GM12892 (cell line): Measurements from ENCODE around the gene PACSIN2.
A peak's percentile ranks its signal among the peaks of the same experiment; 100 is the strongest.
"Not testable (repeated sequence)": the region's sequence is repeated elsewhere in the genome, so short reads cannot be mapped to it uniquely, and the experiment has no call there.

Experiments
- DNase-seq: peaks from one replicate; pipeline ENCODE4 v3.0.0; 2011; ENCODE audit not compliant: insufficient read length
- FAIRE-seq: peaks from 2 replicates; lab custom pipeline; 2011; peaks lifted over from hg19 to GRCh38; lab: Jason Lieb, UNC
- POLR2A ChIP-seq: IDR thresholded peaks from 2 replicates; pipeline ENCODE4 v1.6.1; 2011; ENCODE audit warnings: low read depth, low read length, control low read depth
- POLR2AphosphoS5 ChIP-seq: IDR thresholded peaks from 2 replicates; pipeline ENCODE4 v1.6.1; 2011; ENCODE audit warnings: low read depth, low read length, control low read depth
- TAF1 ChIP-seq: IDR thresholded peaks from 2 replicates; pipeline ENCODE4 v1.6.1; 2011; ENCODE audit warnings: low read depth, mild to moderate bottlenecking, control low read depth, low read length, borderline replicate concordance

Gene PACSIN2

GRCh38 chr22:42958937-42959336 is 56.0 kb downstream of the PACSIN2 start:
- DNase-seq (no peak), FAIRE-seq (no peak)
- TF ChIP-seq POLR2A (no peak), POLR2AphosphoS5 (no peak), TAF1 (no peak)

GRCh38 chr22:42957958-42958357 is 57.0 kb downstream of the PACSIN2 start:
- no peak for FAIRE-seq
- TF ChIP-seq POLR2A (no peak), POLR2AphosphoS5 (no peak), TAF1 (no peak)
- no peak for DNase-seq

GRCh38 chr22:42957544-42957943 is 57.4 kb downstream of the PACSIN2 start:
- no peak for FAIRE-seq
- TF ChIP-seq POLR2A: no peak
- no peak for TF ChIP-seq POLR2AphosphoS5
- DNase-seq: no peak

GRCh38 chr22:42955848-42956247 is 59.1 kb downstream of the PACSIN2 start:
- DNase-seq (no peak), FAIRE-seq (no peak)
- no peak for TF ChIP-seq POLR2AphosphoS5
- no peak for TF ChIP-seq TAF1
- TF ChIP-seq POLR2A: no peak

GRCh38 chr22:42955087-42955635 is 59.8 kb downstream of the PACSIN2 start:
- no peak for TF ChIP-seq POLR2A
- no peak for TF ChIP-seq TAF1
- TF ChIP-seq POLR2AphosphoS5: no peak
- DNase-seq (no peak), FAIRE-seq (no peak)

- FAIRE-seq, DNase-seq: not testable (repeated sequence)
These were observed 61.2 kb downstream of the PACSIN2 start for GRCh38 chr22:42953751-42954150.

- no peak for FAIRE-seq
- no peak for DNase-seq
- no peak for TF ChIP-seq TAF1
- TF ChIP-seq POLR2AphosphoS5: no peak
- no peak for TF ChIP-seq POLR2A
These were observed 63.7 kb downstream of the PACSIN2 start for GRCh38 chr22:42951093-42951710.

GRCh38 chr22:42950281-42950680 is 64.7 kb downstream of the PACSIN2 start:
- TF ChIP-seq POLR2A: no peak
- no peak for TF ChIP-seq POLR2AphosphoS5
- TF ChIP-seq TAF1: no peak
- FAIRE-seq (no peak), DNase-seq (no peak)

GRCh38 chr22:42949159-42949558 is 65.8 kb downstream of the PACSIN2 start:
- DNase-seq: no peak
- FAIRE-seq: no peak
- TF ChIP-seq POLR2AphosphoS5: no peak
- no peak for TF ChIP-seq TAF1
- no peak for TF ChIP-seq POLR2A

GRCh38 chr22:42948294-42948693 is 66.7 kb downstream of the PACSIN2 start:
- DNase-seq: no peak
- no peak for FAIRE-seq

GRCh38 chr22:42947211-42947990 is 67.5 kb downstream of the PACSIN2 start:
- DNase-seq (no peak), FAIRE-seq (peak; percentile 24)

More at GRCh38 chr22:42948294-42948693, 66.7 kb downstream of the PACSIN2 start:
- TF ChIP-seq POLR2AphosphoS5: no peak
- TF ChIP-seq TAF1: no peak
- TF ChIP-seq POLR2A: no peak

GRCh38 chr22:42946546-42947198 is 68.3 kb downstream of the PACSIN2 start:
- TF ChIP-seq POLR2A (no peak), TAF1 (no peak), POLR2AphosphoS5 (no peak)
- no peak for DNase-seq
- FAIRE-seq: no peak

More at GRCh38 chr22:42947211-42947990, 67.5 kb downstream of the PACSIN2 start:
- no peak for TF ChIP-seq TAF1
- no peak for TF ChIP-seq POLR2AphosphoS5
- no peak for TF ChIP-seq POLR2A
